ENCODE results near the gene SERPINA4. TPM values are rescaled to one million over a fixed set of nuclear protein-coding genes. Genes with fewer than 3 reads are reported as not detected.
A peak's percentile ranks its signal among the peaks of the same experiment; 100 is the strongest.

SERPINA4 gene
- total RNA-seq, 1 donor from 2014 or later = not detected

DNA sequence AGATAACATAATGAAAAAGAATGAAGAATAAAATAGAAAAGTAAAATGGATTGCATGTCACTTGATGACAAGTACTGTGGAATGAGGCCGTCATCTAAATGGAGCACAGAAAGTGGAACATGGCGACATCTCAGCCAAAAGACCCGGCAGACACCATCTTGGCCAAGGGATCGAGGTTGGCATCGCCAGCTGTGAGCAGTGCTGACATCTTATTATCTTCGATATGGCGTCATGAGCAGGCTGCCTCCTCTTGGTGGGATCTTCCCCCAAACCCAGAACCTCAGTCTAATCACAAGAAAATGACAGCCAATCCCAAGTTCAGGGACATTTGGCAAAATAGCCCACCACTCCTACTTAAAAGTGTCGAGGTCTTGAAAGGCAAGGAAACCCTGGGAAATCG, 35.1 kb downstream of the SERPINA4 start:
- Mint-ChIP-seq H3K9me3 (ENCODE audit: unreplicated experiment) (peaks cover 2% of the 10 kb centered on the region), H3K27me3 (ENCODE audit: low read depth, unreplicated experiment) (peaks cover 21% of the 10 kb centered on the region), H3K4me3 (ENCODE audit: unreplicated experiment) (no peak overlapping the region), H3K4me1 (ENCODE audit: low read depth, unreplicated experiment) (peaks cover 26% of the 10 kb centered on the region), H3K36me3 (ENCODE audit: low read depth, unreplicated experiment) (no peaks in the 10 kb centered on the region), H3K27ac (ENCODE audit: unreplicated experiment) (no peak overlapping the region)
- H3K36me3 ChIP-seq (ENCODE audit: insufficient read depth, low read length) = no peaks in the 10 kb centered on the region
- DNase-seq (ENCODE audit: low read depth) (no peak), FAIRE-seq (no peak)
- no peak overlapping the region for H2AFZ ChIP-seq (ENCODE audit: low read depth, low read length)
- H3K9ac ChIP-seq (ENCODE audit: low read length) = no peak overlapping the region
- no peak overlapping the region for H3K4me2 ChIP-seq (ENCODE audit: low read length)
- no peaks in the 10 kb centered on the region for H3K9me3 ChIP-seq (ENCODE audit: insufficient read depth, low read depth, low read length)
- no peaks in the 10 kb centered on the region for H3K27me3 ChIP-seq (ENCODE audit: insufficient read depth, low read length)
- H4K20me1 ChIP-seq (ENCODE audit: insufficient read depth, low read length) = no peaks in the 10 kb centered on the region
- H3K27ac ChIP-seq (ENCODE audit: low read depth, low read length) = no peak overlapping the region
- TF ChIP-seq, protein P1, sequence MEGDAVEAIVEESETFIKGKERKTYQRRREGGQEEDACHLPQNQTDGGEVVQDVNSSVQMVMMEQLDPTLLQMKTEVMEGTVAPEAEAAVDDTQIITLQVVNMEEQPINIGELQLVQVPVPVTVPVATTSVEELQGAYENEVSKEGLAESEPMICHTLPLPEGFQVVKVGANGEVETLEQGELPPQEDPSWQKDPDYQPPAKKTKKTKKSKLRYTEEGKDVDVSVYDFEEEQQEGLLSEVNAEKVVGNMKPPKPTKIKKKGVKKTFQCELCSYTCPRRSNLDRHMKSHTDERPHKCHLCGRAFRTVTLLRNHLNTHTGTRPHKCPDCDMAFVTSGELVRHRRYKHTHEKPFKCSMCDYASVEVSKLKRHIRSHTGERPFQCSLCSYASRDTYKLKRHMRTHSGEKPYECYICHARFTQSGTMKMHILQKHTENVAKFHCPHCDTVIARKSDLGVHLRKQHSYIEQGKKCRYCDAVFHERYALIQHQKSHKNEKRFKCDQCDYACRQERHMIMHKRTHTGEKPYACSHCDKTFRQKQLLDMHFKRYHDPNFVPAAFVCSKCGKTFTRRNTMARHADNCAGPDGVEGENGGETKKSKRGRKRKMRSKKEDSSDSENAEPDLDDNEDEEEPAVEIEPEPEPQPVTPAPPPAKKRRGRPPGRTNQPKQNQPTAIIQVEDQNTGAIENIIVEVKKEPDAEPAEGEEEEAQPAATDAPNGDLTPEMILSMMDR (IDR thresholded peaks at IDR 0.05; ENCODE audit: insufficient read depth, low read depth, low read length) = no peak
- TF ChIP-seq EZH2 (IDR thresholded peaks at IDR 0.05; ENCODE audit: insufficient read depth, low read length) = no peak
- no peaks in the 10 kb centered on the region for H3K79me2 ChIP-seq (ENCODE audit: insufficient read depth, low read length)
- H3K4me3 ChIP-seq (ENCODE audit: insufficient read depth, low read depth, low read length) = no peak overlapping the region
- peaks cover 28% of the 10 kb centered on the region for H3K4me1 ChIP-seq (ENCODE audit: insufficient read depth, low read length)

DNA sequence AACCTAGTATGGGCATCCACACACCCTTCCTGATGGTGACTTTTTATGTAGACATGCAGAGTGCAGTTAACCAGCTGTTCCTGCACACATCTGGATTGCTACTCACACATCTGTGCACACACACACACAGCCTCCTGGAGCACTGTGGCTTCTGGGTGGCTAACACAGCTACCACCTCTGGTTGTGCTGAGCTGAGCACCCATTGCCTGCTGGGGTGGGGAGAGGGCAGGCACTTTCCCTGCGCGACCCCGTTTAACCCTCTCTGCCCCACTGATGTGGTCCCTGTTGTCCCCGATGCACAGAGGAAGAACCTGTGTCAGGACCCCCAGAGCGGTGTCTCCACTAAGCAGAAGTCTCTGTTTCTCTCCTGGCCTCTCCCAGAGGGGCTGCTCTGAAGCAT, 36.5 kb downstream of the SERPINA4 start:
- Mint-ChIP-seq H3K27ac (ENCODE audit: unreplicated experiment) (peak overlapping the region; percentile 72), H3K4me1 (ENCODE audit: low read depth, unreplicated experiment) (peaks cover 34% of the 10 kb centered on the region), H3K27me3 (ENCODE audit: low read depth, unreplicated experiment) (peaks cover 15% of the 10 kb centered on the region), H3K9me3 (ENCODE audit: unreplicated experiment) (peaks cover 2% of the 10 kb centered on the region), H3K36me3 (ENCODE audit: low read depth, unreplicated experiment) (no peaks in the 10 kb centered on the region), H3K4me3 (ENCODE audit: unreplicated experiment) (no peak overlapping the region)
- TF ChIP-seq EZH2 (IDR thresholded peaks at IDR 0.05; ENCODE audit: insufficient read depth, low read length) = no peak
- TF ChIP-seq, protein P1 (IDR thresholded peaks at IDR 0.05; ENCODE audit: insufficient read depth, low read depth, low read length) = no peak
- no peaks in the 10 kb centered on the region for H4K20me1 ChIP-seq (ENCODE audit: insufficient read depth, low read length)
- H2AFZ ChIP-seq (ENCODE audit: low read depth, low read length) = no peak overlapping the region
- H3K27ac ChIP-seq (ENCODE audit: low read depth, low read length) = no peak overlapping the region
- no peak for FAIRE-seq
- no peaks in the 10 kb centered on the region for H3K9me3 ChIP-seq (ENCODE audit: insufficient read depth, low read depth, low read length)
- no peak overlapping the region for H3K4me3 ChIP-seq (ENCODE audit: insufficient read depth, low read depth, low read length)
- peaks cover 37% of the 10 kb centered on the region for H3K4me1 ChIP-seq (ENCODE audit: insufficient read depth, low read length)
- H3K79me2 ChIP-seq (ENCODE audit: insufficient read depth, low read length) = no peaks in the 10 kb centered on the region
- no peaks in the 10 kb centered on the region for H3K36me3 ChIP-seq (ENCODE audit: insufficient read depth, low read length)
- no peaks in the 10 kb centered on the region for H3K27me3 ChIP-seq (ENCODE audit: insufficient read depth, low read length)
- H3K9ac ChIP-seq (ENCODE audit: low read length) = no peak overlapping the region
- H3K4me2 ChIP-seq (ENCODE audit: low read length) = no peak overlapping the region
- no peak for DNase-seq (ENCODE audit: low read depth)

DNA sequence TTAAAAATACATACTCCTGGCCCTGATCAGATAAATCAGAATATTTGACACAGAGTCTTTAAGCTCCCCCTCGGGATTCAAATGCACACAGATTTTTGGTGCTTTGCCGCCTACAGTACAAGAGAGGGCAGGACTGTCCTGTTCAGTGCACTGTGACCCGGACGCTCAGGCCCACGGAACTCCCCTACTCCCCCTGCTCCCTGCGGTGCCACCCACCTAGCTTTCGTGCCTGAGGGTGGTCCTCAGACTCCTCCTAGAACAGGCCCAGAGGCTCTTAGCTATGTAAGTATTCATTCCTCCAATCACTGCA, 37.2 kb downstream of the SERPINA4 start:
- Histone ChIP-seq H2AFZ (ENCODE audit: low read depth, low read length) (peak overlapping the region; percentile 76), H3K9me3 (ENCODE audit: insufficient read depth, low read depth, low read length) (no peaks in the 10 kb centered on the region), H3K4me3 (ENCODE audit: insufficient read depth, low read depth, low read length) (no peak overlapping the region), H3K9ac (ENCODE audit: low read length) (peak overlapping the region; percentile 75), H3K36me3 (ENCODE audit: insufficient read depth, low read length) (no peaks in the 10 kb centered on the region), H3K79me2 (ENCODE audit: insufficient read depth, low read length) (no peaks in the 10 kb centered on the region), H3K27me3 (ENCODE audit: insufficient read depth, low read length) (no peaks in the 10 kb centered on the region), H3K4me2 (ENCODE audit: low read length) (peak overlapping the region; percentile 78), H3K4me1 (ENCODE audit: insufficient read depth, low read length) (peaks cover 37% of the 10 kb centered on the region), H4K20me1 (ENCODE audit: insufficient read depth, low read length) (no peaks in the 10 kb centered on the region), H3K27ac (ENCODE audit: low read depth, low read length) (peak overlapping the region; percentile 97)
- Mint-ChIP-seq H3K27me3 (ENCODE audit: low read depth, unreplicated experiment) (peaks cover 14% of the 10 kb centered on the region), H3K27ac (ENCODE audit: unreplicated experiment) (peak overlapping the region; percentile 100), H3K36me3 (ENCODE audit: low read depth, unreplicated experiment) (no peaks in the 10 kb centered on the region), H3K9me3 (ENCODE audit: unreplicated experiment) (peaks cover 2% of the 10 kb centered on the region), H3K4me3 (ENCODE audit: unreplicated experiment) (peak overlapping the region; percentile 11), H3K4me1 (ENCODE audit: low read depth, unreplicated experiment) (peaks cover 34% of the 10 kb centered on the region)
- no peak for DNase-seq (ENCODE audit: low read depth)
- TF ChIP-seq, protein P1 (IDR thresholded peaks at IDR 0.05; ENCODE audit: insufficient read depth, low read depth, low read length) = no peak
- no peak for TF ChIP-seq EZH2 (IDR thresholded peaks at IDR 0.05; ENCODE audit: insufficient read depth, low read length)
- FAIRE-seq = no peak

All from astrocyte (in vitro differentiated cells and primary cell).